Activated CD8-positive, alpha-beta memory T cell treated with anti-CD3 and anti-CD28 coated beads for 4 hours (primary cell): ENCODE results near the gene BARX2.
"Not testable (repeated sequence)": the region's sequence is repeated elsewhere in the genome, so short reads cannot be mapped to it uniquely, and the experiment has no call there.

Experiments
- DNase-seq, 2 donors: peaks; one replicate each; pipeline ENCODE4 v3.0.0-alpha.2; 2020; ENCODE audit warnings: low read depth in 2 of 2

BARX2 gene, protein sequence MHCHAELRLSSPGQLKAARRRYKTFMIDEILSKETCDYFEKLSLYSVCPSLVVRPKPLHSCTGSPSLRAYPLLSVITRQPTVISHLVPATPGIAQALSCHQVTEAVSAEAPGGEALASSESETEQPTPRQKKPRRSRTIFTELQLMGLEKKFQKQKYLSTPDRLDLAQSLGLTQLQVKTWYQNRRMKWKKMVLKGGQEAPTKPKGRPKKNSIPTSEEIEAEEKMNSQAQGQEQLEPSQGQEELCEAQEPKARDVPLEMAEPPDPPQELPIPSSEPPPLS

DNA sequence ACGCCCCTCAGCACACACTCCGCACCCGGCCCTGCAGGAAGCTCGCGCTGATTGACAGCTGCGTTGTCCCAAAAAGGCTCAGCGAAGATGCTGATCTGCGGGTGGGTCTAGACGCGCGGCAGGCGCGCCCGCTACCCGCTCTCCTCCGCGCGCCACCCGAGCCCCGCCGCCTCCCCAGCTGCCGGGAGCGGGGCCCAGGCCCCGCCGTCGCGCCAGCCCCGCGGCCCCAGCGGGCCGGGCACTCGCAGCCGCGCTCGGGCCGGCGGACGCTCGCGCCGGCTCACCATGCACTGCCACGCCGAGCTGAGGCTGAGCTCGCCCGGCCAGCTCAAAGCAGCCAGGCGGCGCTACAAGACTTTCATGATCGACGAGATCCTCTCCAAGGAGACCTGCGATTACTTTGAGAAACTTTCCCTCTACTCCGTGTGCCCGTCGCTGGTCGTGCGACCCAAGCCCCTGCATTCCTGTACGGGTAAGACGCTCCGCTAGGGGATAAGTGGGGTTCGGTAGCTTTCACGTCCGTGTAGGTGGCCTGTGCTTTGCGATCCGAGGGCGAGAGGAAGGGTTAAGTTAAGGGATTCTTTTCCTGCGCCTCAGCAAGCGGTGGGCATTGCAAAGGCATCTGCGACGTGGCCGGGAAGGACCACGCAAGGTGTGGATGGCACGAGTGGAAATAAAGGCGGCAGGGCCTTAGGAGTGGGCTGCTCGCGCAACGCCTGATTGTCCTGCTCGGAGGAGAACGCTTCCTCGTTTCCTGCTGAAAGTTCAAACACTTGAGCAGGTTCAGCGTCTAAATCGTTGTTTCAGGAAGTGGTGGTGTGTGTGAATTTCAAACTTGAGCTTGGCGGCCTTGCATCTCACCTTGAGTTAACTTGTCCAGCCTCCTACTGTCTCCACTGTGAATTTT is at the start of gene BARX2:
Gene BARX2 (plus strand): TSS at position 98 of the 907 bp plus-strand sequence. CDS start 188 bp downstream, at position 286.
- no peak for DNase-seq

DNA sequence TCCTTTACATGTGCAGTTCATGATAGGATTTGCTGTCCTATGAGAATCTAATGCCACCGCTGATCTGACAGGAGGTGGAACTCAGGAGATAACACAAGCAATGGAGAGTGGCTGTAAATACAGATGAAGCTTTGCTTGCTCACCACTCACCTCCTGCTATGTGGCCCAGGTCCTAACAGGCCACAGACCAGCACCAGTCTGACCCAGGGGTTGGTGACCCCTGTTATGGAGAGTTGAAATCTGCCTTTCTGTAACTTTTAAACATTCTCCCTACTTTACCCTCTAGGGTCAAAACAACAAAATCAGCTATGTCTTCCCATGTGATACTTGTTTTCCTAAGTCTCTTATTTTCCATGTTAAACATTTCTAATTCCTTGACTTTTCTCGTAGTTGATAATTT is 48.7 kb upstream of the BARX2 start:
- DNase-seq = no peak

DNA sequence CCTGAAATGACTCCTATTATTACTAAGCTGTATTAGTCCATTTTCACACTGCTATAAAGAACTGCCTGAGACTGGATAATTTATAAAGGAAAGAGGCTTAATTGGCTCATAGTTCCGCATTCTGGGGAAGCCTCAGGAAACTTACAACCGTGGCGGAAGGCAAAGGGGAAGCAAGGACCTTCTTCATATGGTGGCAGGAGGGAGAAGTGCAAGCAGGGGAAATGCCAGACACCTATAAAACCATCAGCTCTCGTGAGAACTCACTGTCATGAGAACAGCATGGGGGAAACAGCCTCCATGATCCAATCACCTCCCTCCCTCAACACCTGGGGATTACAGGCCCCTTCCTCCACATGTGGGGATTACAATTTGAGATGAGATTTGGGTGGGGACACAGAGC is 47.9 kb upstream of the BARX2 start:
- DNase-seq = not testable (repeated sequence)

DNA sequence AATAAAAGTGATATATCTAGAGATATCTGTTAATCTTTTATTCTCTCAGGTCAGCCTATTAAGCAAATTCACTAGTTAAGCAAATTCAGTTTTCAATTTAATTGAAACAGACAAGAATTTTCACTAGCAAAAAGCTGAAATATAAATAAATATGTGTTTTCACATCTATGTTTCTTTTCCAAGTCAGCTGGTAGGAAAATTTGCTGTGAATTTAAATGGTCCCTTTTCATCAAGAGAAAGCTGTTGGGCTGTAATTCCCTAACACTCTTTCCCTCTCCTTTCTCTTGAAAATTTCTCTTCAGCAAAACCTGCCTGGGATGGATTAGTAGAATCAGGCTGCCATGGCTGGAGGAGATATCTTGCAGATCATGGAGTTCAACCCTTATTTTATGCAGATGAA is 46.9 kb upstream of the BARX2 start:
- no peak for DNase-seq

DNA sequence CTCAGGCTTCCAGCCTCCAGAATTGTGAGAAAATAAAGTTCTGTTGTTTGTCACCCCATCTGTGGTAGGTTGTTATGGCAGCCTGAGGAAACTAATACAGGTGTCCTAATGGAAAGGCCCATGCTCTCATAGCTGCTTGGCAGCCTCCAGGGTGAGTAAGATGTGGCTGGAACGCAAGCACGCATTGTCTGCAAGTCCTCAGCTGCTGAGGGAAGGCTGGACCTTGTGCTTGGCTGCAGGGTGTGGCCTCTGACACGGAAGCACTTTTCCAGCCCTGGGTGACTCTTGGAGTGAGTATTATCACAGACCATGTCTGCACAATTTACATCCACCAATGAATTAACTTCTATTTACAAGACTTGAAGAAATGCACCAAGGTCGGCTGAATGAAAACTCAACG is 44.4 kb upstream of the BARX2 start:
- DNase-seq = no peak

DNA sequence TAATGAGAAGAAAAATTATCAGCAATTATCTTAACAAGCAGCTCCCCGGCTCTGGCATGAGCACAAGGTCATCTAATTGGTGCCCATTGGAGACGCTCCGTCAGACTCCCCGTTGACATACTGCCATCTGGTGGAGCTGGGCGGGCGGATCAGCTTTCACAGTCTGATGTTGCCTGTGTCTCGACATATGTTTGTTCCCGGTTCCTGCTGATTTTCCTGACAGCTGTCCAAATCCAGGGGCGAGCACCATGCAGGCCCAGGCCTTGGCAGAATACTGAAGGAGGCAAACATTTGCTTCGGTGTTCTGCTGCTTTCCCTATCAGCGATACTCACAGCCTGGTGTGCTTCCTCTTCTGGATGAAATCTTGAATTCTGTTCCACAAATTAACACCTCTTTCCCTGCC is 43.8 kb upstream of the BARX2 start:
- DNase-seq = peak; percentile 20 to 29

DNA sequence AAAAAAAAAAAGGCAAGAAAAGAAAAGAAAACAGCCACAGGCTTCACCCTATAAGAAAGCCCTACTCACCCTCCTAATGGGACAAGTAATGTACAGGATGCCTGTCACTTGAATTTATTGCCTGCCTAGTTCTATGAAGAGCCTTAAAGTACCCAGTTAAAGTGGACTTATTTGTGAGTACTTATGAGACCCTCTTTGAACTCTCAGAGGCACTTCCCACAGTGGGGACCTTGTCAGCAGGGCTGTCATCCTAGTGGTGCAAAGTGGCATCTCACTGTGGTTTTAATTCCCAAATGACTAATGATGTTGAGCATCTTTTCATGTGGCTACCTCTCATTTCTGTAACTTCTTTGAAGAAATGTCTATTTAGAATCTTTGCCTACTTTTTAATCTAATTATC is 41.8 kb upstream of the BARX2 start:
- no peak for DNase-seq

DNA sequence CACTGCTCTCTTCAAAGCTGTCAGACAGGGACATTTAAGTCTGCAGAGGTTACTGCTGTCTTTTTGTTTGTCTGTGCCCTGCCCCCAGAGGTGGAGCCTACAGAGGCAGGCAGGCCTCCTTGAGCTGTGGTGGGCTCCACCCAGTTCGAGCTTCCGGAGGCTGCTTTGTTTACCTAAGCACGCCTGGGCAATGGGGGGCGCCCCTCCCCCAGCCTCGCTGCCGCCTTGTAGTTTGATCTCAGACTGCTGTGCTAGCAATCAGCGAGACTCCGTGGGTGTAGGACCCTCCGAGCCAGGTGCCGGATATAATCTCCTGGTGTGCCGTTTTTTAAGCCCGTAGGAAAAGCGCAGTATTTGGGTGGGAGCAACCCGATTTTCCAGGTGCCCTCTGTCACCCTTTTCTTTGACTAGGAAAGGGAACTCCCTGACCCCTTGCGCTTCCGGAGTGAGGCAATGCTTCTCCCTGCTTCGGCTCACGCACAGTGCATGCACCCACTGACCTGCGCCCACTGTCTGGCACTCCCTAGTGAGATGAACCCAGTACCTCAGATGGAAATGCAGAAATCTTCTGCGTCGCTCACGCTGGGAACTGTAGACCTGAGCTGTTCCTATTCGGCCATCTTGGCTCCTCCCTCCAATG is 31.2 kb upstream of the BARX2 start:
- not testable (repeated sequence) for DNase-seq

DNA sequence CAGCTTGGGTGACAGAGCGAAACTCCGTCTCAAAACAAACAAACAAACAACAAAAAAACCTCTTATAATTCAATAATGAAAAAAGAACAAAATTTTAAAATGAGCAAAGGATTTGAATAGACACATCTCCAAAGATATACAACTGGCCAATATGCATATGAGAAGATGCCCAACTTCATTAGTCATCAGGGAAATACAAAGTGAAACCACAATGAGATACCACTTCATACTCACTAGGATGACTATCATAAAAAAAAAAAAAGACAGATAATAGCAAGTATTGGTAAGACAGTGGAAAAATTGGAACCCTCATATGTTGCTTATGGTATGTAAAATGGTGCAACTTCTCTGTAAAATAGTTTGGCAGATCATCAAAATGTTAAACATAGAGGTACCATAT is 28.7 kb upstream of the BARX2 start:
- DNase-seq = no peak

DNA sequence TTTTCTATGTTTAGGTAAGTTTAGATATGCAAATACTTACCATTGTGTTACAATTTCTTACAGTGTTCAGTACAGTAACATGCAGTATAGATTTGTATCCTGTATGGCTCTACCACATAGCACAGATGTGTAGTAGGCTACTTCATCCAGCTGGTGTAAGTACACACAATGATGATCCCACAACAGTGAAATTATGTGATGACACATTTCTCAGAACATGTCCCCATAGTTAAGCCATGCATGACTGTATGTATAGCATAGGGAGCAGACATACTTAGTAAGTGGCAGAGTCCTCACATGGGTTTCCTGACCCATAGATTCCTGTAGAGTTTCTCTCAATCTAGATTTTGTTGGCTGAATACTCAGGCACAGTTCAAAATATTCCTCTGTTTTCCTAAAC is 26.8 kb upstream of the BARX2 start:
- no peak for DNase-seq

DNA sequence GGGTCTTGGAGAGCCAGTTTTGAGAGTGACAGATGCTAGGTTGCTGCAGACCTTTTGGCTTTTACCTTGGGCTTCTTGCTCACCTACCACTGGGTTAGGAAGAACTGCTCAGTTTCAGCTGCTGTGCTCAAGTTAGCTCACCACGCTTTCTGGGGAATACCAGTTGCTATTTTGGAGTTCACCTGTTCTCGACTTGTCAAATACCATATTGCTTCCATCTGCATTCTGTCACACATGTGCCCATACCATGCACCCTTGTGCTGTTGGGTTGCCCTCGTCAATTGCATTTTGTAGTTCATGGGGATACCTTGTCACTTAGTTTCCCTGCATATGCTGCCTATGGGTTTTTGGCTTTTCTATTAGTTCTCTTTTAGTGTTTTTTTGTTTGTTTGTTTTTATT is 23.0 kb upstream of the BARX2 start:
- no peak for DNase-seq

DNA sequence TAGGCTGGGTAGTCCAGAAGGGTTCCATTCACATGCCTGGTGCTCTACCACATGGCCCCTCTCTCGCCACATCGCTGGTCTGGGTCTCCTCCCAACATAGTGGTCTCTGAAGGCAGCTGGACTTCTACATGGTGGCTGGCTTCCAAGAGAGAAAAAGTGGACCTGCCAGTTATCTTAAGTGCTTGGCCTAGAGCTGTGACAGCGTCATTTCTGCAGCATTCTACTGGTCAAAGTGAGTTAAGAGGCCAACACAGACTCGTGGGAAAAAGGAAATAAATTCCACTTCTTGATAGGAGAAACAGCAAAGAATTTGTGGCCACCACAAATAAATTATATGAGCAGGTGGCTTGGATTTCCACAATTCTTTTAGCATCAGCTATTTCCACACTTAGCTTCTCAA is 21.0 kb upstream of the BARX2 start:
- no peak for DNase-seq

DNA sequence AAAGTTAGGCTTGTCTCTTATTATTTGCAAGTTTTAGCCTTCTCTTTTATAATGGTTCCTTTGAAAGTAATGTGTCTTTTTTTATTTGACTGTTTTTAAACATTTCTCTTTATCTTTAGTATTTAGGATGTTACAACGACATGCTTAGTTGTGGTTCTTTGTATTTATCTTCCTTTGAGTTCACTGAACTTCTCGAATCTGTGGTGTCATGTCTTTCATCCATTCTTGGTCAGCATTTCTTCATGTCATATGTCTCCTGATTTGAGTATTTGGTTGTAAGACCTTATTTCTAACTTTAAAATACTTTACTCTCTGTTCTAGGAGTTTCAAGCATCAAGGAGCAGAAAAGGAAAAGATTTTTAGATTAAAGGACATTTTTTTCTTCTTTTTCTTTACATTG is 15.9 kb upstream of the BARX2 start:
- no peak for DNase-seq

DNA sequence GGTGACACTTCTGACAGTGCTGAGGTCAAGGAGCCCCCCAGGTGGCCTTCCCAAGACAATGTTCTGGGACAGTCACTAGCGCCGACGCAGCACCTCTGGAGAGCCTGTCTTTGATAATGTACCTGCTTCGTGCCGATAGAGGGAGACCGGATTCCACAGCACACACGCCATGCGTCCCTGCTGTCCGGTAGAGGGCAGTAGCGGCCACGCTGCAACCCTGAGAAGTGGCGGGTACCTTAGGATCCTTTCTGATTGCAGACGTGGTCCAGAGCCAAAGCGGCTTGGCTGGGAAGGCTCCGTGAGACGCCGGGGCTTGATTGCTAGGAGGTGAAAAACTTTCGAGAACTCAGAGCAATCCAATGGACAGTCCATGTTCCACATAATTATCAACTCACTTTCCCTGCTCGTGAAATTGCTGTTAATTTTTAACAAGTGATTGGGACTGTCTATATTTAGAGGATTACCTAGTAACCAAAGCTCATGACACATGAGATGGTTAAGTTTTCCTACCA is 11.4 kb upstream of the BARX2 start:
- peak; percentile 43 to 45 for DNase-seq

DNA sequence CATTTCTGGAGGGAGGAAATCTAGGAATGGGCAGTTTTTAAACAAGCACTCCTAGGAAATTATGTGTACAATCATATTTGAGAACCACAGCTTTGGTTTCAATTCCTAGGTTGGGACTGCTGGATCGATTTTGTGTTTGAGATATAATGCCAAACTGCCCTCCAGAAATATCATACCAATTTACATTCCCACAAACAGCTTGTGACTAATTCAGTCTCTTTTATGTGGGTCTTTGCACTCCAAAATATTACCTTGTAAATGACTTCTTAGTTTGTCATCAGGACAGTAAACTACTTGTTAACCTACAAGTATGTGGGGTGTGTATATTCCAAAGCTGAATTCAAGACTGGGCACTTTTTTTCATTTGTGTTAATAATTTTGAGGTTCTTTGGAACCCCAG is 9.8 kb upstream of the BARX2 start:
- no peak for DNase-seq

DNA sequence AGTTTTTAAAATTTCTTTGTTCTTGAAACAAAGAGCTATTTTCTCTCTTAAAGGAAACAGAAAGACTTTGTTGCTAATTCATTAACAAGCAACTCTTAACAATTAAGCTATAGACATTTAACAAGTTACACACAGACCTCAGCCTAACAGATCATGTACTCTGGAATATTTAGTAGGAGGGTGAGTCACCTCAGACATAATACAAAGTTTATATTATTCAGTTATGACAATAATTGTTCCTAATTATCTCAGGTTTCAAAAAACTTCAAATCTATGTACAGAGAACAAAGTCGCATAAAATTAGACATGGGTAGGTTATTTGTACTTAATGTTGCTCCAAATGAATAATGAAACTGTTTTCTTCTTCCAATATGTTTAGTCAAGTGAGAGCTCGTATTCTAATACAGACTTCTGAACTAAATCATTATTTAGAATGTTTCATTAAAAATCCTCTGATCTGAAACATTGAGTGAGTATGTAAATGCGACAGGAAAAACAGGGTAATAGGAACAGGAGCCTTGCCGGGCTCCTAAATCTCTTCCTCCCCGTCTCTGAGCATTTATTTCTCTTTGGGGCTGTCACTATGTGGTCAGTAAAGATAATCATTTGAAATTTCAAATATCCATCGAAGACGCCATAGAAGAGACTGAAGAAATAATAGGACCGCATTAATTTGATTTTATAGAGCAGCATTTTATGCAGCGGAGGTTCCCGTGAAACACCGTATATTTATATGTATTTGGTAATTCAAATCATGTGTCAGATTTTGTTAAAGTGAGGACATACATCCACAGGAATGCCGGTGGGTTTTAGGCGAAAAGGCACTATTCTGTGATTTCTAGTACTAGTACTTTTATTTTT is 8.7 kb upstream of the BARX2 start:
- no peak for DNase-seq

DNA sequence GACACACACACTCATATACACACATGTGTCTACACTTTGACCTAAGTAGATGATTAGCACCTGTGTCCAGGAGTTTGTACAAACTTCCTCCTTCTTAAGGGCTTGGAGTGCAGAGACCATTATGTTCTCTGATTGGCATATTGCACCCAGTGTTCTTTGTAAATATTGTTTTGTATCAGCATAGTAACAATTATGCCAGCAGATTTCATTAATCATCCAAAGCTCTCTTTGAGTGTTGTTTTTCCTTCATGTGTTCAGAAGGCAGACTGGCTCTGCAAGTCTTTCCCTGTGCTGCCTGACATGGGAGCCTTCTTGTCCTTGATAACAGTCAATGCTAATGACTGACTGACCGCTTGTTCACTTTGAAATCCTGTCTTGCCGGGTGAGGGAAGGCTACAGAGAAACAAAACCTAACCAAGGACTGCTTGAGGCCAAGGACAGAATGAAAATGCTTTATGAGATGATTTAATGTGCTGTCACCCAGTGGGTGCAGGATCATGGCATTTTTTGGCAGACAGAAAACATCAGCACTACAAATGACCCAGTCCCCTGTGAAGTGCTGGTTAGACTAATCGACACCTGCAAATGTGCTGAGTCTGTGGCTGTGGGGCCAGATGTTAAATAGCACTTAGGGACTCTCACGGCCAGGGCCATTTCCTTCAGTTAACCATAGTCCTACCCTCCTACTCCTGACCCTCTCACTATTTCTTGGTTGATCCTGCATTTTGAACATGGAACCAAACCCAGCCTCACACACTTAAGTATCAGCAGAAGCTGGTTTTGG is 6.6 kb upstream of the BARX2 start:
- DNase-seq = no peak

DNA sequence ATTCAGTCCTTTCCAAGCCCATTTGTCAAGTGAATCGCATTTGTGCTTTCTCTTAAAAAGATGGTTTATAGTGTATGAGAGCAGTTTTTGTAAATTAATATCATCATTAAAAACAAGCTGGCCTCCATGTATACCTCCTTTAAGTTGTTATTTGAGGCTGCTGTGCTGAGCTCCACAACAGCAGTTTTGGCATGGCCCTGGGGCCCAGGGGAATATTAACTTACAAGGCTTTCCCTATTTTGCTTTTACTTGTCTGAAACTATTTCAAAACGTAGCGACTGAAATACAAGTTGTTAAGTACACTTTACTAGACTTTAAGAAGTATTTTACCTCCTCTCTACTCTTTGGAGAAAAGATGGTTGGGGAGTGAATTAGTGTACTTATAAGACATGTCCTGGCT is 4.9 kb upstream of the BARX2 start:
- DNase-seq = no peak

DNA sequence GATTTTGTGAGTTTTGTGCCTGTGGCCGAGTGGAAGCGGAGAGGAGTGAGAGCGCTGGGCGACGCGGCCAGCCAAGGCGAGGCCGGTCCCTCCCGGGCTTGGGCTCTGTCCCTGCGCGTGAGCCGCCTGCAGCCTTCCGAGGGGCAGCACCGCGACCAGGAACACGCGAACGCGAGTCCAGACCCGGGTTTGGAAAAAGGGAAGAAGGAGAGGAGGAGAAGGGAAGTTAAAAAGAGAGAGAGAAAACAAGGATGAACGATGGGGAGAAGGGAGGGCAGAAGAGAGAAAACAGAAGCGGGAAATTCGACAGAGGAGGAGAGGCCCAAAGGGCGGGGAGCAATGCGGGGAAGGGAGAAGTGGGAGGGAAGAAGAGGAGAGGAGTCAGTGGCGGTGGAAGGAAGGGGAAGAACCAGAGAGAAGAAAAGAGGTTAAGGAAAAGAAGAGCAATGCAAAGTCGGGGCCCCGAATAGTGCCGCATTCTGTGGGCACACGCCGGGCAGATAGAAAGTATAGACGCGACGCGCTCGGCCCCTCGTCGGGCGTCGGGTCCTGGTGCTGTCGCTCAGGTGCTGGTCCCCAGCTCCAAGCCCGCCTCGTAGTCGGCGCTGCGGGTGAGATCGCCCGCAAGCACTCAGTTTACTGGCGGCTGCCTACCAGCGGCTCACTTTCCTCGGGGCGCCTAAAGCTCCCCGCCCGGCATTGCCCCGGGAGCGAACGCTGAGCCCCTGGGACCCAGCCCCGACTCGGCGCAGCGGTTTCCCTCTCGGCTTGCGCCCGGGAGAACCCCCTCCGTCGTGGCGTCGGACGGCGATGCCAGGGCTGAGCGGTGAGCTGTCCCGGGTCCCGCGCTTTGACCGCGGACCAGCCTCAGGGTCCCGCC is 2.8 kb upstream of the BARX2 start:
- no peak for DNase-seq

DNA sequence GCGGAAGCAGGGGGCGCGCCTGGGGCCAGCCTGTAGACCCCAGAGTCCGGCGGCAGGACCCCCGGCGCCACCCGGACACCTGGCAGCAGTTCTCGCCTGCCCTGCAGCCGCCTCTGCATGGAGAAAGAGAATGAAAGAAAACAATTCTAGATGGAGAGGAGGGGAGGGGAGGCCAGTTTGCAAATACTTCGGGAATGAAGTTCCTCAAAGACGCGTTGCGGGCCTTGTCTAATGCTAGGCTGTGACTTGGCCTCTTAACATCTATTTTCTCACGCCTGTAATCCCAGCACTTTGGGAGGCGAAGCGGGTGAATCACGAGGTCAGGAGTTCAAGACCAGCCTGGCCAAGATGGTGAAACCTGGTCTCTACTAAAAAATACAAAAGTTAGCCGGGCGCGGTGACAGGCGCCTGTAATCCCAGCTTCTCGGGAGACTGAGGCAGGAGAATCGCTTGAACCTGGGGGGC is 2.1 kb upstream of the BARX2 start:
- no peak for DNase-seq
